Measurements from ENCODE around the gene NACC2.

DNA sequence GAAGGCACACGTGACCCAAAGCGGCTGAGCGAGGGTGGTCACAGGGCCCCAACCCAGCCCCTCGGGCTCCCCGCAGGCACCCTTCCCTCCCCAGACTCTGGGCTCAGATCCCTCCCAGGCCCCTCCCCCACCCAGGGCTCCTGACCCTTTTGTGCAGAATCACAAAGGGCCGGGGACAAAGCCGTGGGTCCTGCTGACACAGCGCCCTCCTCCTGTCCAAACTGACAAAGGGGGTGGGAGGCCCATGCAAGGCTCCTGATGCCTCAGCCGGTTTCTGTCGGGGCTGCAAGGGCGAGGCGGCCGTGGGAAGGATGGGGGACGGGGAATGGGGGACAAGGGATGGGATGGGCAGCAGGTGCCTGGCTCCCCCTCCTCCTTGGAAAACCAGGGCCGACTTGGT lies 90.4 kb downstream of the NACC2 start:
- no peak for TF ChIP-seq POLR2AphosphoS5 (IDR thresholded peaks at IDR 0.05; ENCODE audit: low read depth, low read length)
- TF ChIP-seq, protein P1, sequence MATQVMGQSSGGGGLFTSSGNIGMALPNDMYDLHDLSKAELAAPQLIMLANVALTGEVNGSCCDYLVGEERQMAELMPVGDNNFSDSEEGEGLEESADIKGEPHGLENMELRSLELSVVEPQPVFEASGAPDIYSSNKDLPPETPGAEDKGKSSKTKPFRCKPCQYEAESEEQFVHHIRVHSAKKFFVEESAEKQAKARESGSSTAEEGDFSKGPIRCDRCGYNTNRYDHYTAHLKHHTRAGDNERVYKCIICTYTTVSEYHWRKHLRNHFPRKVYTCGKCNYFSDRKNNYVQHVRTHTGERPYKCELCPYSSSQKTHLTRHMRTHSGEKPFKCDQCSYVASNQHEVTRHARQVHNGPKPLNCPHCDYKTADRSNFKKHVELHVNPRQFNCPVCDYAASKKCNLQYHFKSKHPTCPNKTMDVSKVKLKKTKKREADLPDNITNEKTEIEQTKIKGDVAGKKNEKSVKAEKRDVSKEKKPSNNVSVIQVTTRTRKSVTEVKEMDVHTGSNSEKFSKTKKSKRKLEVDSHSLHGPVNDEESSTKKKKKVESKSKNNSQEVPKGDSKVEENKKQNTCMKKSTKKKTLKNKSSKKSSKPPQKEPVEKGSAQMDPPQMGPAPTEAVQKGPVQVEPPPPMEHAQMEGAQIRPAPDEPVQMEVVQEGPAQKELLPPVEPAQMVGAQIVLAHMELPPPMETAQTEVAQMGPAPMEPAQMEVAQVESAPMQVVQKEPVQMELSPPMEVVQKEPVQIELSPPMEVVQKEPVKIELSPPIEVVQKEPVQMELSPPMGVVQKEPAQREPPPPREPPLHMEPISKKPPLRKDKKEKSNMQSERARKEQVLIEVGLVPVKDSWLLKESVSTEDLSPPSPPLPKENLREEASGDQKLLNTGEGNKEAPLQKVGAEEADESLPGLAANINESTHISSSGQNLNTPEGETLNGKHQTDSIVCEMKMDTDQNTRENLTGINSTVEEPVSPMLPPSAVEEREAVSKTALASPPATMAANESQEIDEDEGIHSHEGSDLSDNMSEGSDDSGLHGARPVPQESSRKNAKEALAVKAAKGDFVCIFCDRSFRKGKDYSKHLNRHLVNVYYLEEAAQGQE (IDR thresholded peaks at IDR 0.05; ENCODE audit: low read depth, low read length) = no peak
- TF ChIP-seq, protein P2, sequence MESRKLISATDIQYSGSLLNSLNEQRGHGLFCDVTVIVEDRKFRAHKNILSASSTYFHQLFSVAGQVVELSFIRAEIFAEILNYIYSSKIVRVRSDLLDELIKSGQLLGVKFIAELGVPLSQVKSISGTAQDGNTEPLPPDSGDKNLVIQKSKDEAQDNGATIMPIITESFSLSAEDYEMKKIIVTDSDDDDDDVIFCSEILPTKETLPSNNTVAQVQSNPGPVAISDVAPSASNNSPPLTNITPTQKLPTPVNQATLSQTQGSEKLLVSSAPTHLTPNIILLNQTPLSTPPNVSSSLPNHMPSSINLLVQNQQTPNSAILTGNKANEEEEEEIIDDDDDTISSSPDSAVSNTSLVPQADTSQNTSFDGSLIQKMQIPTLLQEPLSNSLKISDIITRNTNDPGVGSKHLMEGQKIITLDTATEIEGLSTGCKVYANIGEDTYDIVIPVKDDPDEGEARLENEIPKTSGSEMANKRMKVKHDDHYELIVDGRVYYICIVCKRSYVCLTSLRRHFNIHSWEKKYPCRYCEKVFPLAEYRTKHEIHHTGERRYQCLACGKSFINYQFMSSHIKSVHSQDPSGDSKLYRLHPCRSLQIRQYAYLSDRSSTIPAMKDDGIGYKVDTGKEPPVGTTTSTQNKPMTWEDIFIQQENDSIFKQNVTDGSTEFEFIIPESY (IDR thresholded peaks at IDR 0.05; ENCODE audit: borderline replicate concordance, low read depth) = no peak
- TF ChIP-seq, protein P3, sequence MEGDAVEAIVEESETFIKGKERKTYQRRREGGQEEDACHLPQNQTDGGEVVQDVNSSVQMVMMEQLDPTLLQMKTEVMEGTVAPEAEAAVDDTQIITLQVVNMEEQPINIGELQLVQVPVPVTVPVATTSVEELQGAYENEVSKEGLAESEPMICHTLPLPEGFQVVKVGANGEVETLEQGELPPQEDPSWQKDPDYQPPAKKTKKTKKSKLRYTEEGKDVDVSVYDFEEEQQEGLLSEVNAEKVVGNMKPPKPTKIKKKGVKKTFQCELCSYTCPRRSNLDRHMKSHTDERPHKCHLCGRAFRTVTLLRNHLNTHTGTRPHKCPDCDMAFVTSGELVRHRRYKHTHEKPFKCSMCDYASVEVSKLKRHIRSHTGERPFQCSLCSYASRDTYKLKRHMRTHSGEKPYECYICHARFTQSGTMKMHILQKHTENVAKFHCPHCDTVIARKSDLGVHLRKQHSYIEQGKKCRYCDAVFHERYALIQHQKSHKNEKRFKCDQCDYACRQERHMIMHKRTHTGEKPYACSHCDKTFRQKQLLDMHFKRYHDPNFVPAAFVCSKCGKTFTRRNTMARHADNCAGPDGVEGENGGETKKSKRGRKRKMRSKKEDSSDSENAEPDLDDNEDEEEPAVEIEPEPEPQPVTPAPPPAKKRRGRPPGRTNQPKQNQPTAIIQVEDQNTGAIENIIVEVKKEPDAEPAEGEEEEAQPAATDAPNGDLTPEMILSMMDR (IDR thresholded peaks at IDR 0.05) = no peak
- TF ChIP-seq RAD21 (IDR thresholded peaks at IDR 0.05; ENCODE audit: low read length) = no peak
- TF ChIP-seq, protein P4, sequence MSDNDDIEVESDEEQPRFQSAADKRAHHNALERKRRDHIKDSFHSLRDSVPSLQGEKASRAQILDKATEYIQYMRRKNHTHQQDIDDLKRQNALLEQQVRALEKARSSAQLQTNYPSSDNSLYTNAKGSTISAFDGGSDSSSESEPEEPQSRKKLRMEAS (IDR thresholded peaks at IDR 0.05; ENCODE audit: low read depth) = no peak
- TF ChIP-seq RFX5 (IDR thresholded peaks at IDR 0.05; ENCODE audit: low read length) = no peak
